ENCODE results near the gene RPS27L. TPM values are rescaled to one million over a fixed set of nuclear protein-coding genes. Genes with fewer than 3 reads are reported as not detected.
A peak's percentile ranks its signal among the peaks of the same experiment; 100 is the strongest.

The RPS27L gene
- total and polyA plus RNA-seq, 2 experiments from 2014 or later = 134 to 528 TPM

DNA sequence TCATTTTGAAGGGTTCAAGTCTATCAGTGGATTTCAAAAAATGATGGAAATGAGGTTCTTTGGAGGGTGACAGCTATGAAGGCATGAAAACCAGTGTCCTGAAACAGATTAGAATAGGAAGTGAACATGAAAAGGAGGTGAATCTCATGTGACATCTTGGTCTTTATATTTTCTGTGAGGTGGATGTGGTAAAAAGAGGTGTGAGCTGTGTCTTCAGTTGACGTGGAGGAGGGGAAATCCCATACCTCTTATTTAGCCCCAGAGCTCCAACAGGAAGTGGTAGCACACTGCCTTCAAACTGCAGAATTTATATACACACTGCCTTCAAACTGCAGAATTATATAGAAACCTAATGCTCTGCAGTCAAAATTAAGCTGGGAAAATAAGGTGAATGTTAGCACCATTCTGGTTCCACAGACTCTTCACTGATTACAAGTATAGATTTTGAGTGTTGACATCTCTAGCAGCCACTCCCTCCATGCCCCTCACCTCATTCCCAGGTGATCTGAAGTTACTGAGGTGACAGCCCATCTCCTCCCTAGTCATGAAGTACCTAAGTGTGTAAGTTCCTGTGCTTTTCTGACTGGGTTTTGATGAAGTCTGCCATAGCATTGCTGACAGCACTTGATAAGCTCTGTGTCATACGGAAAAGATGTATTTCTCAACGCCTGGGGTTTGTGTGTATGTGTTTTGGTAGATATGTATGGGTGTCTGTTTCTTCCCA lies 34.8 kb upstream of the RPS27L start:
- H3K4me1 ChIP-seq (ENCODE audit: insufficient read depth) = peaks cover 6% of the 10 kb centered on the region
- 79% methylated on average over 3 of the region's 3 CpGs for WGBS (ENCODE audit: low lambda C conversion rate, missing lambda C conversion rate)
- no peaks in the 10 kb centered on the region for H3K27me3 ChIP-seq
- no peaks in the 10 kb centered on the region for H3K9me2 ChIP-seq (replicated peaks; ENCODE audit: insufficient read depth)
- DNase-seq (ENCODE audit: low spot score) = no peak
- H3K4me3 ChIP-seq = no peak overlapping the region
- peak overlapping the region; percentile 91 for H3K4me2 ChIP-seq
- TF ChIP-seq EZH2phosphoT487 (IDR thresholded peaks at IDR 0.05; ENCODE audit: low read depth, severe bottlenecking, unreplicated experiment) = no peak
- TF ChIP-seq EZH2 (IDR thresholded peaks at IDR 0.05; ENCODE audit: borderline replicate concordance) = no peak
- TF ChIP-seq, protein P1, sequence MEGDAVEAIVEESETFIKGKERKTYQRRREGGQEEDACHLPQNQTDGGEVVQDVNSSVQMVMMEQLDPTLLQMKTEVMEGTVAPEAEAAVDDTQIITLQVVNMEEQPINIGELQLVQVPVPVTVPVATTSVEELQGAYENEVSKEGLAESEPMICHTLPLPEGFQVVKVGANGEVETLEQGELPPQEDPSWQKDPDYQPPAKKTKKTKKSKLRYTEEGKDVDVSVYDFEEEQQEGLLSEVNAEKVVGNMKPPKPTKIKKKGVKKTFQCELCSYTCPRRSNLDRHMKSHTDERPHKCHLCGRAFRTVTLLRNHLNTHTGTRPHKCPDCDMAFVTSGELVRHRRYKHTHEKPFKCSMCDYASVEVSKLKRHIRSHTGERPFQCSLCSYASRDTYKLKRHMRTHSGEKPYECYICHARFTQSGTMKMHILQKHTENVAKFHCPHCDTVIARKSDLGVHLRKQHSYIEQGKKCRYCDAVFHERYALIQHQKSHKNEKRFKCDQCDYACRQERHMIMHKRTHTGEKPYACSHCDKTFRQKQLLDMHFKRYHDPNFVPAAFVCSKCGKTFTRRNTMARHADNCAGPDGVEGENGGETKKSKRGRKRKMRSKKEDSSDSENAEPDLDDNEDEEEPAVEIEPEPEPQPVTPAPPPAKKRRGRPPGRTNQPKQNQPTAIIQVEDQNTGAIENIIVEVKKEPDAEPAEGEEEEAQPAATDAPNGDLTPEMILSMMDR (IDR thresholded peaks at IDR 0.05; ENCODE audit: poor library complexity) = no peak
- H4K20me1 ChIP-seq (ENCODE audit: insufficient read depth, poor library complexity, severe bottlenecking) = no peaks in the 10 kb centered on the region
- no peaks in the 10 kb centered on the region for H3K9me3 ChIP-seq (ENCODE audit: low read depth)
- H2AFZ ChIP-seq = no peak overlapping the region
- peaks cover 73% of the 10 kb centered on the region for H3K79me2 ChIP-seq
- H3K36me3 ChIP-seq (replicated peaks; ENCODE audit: insufficient read depth, low read depth) = no peaks in the 10 kb centered on the region
- H3K27ac ChIP-seq = no peak overlapping the region

DNA sequence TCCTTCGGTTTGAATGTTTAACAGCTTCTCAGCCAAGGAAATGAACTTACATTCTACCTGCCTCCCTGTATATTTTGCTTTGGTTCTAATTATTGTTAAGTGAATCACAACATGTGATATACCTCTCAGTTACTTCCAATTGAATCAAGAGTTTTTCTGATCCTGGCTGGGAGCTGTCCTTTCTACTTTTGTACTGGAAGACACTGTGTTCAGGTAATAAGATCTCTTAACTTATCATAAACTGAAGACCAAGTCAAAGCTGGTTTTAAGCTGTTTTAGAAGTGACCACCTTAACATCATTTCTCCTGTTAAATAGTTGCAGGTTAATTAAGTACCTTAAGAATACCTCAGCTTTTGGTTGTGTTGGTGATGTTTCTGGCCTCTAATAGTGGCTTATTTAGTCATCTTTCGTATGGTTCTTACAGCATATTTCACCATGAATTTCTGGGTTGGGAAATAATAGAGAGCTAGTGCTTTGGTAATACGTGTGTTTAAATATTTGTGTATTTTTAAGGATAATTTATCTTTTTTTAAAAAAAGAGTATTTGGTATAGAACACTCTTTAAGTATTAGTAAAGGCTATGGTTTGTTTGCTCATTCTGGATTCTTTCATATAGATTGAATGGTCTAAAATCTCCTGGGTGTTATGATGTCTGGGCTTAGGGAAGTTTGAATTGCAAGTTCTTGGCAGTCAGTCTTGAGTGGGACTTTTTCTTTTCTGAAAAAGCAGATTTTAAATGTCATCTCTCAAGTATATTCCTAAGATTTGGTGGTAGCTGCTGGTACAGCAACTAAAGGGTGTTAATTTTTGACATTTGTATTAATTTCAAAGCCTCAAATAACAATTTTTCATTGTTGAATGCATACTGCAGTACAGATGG lies 33.7 kb upstream of the RPS27L start:
- no peak overlapping the region for H3K27ac ChIP-seq
- no peak for DNase-seq (ENCODE audit: low spot score)
- H3K4me2 ChIP-seq = peak overlapping the region; percentile 91
- no peaks in the 10 kb centered on the region for H3K27me3 ChIP-seq
- 82% methylated on average over 3 of the region's 3 CpGs for WGBS (ENCODE audit: low lambda C conversion rate, missing lambda C conversion rate)
- H3K4me1 ChIP-seq (ENCODE audit: insufficient read depth) = peaks cover 6% of the 10 kb centered on the region
- no peak overlapping the region for H3K4me3 ChIP-seq
- no peaks in the 10 kb centered on the region for H3K9me2 ChIP-seq (replicated peaks; ENCODE audit: insufficient read depth)
- H2AFZ ChIP-seq = no peak overlapping the region
- no peaks in the 10 kb centered on the region for H3K9me3 ChIP-seq (ENCODE audit: low read depth)
- H4K20me1 ChIP-seq (ENCODE audit: insufficient read depth, poor library complexity, severe bottlenecking) = no peaks in the 10 kb centered on the region
- H3K36me3 ChIP-seq (replicated peaks; ENCODE audit: insufficient read depth, low read depth) = no peaks in the 10 kb centered on the region
- H3K79me2 ChIP-seq = peaks cover 63% of the 10 kb centered on the region
- TF ChIP-seq, protein P1 (IDR thresholded peaks at IDR 0.05; ENCODE audit: poor library complexity) = no peak
- TF ChIP-seq EZH2 (IDR thresholded peaks at IDR 0.05; ENCODE audit: borderline replicate concordance) = no peak
- TF ChIP-seq EZH2phosphoT487 (IDR thresholded peaks at IDR 0.05; ENCODE audit: low read depth, severe bottlenecking, unreplicated experiment) = no peak

DNA sequence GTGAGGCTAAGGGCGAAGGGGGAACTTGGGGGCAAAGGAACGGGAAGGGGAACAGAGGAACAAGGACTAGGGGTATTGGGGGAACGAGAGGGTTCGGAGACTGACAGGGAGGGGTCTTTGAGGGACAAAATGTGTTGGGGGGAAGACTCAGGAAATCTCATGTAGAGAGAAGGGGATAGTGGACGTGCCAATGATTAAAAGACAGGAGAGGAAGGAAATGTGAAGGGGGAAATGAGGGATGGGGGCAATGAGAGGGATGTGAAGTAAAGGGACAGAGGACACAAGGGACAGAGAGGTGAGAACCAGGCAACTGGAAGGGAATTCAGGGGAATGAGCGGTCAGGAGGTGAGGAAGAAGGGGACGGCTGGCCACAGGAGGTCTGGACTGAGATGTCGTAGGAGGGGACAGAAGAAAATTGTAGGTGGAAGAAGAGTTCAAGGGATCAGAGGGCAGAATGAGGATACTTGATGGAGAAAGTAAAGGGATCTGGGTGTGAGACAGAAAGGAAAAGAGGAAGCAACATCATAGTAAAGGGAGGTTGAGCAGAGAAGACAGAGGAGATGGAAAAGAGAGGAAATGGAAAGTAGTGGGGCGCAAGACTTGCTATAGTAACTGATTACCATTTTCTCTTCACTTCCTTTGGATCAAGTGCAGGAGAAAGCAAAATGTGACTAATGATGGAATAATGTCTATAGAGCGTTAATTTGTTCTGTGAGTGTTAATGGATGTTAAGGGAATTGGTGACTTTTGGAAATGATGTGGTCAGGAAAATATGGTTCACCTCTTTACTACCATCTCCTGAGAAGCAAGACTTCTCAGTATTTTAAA lies 32.9 kb upstream of the RPS27L start:
- Histone ChIP-seq H2AFZ (peak overlapping the region; percentile 98), H3K27ac (peak overlapping the region; percentile 86), H3K4me1 (ENCODE audit: insufficient read depth) (peaks cover 6% of the 10 kb centered on the region), H3K79me2 (peaks cover 55% of the 10 kb centered on the region), H3K4me3 (peak overlapping the region; percentile 83), H3K27me3 (no peaks in the 10 kb centered on the region), H3K36me3 (replicated peaks; ENCODE audit: insufficient read depth, low read depth) (no peaks in the 10 kb centered on the region), H3K4me2 (peak overlapping the region; percentile 91), H3K9me3 (ENCODE audit: low read depth) (no peaks in the 10 kb centered on the region), H3K9me2 (replicated peaks; ENCODE audit: insufficient read depth) (no peaks in the 10 kb centered on the region), H4K20me1 (ENCODE audit: insufficient read depth, poor library complexity, severe bottlenecking) (no peaks in the 10 kb centered on the region)
- TF ChIP-seq, protein P1 (IDR thresholded peaks at IDR 0.05; ENCODE audit: poor library complexity) = no peak
- TF ChIP-seq EZH2 (IDR thresholded peaks at IDR 0.05; ENCODE audit: borderline replicate concordance) (no peak), EZH2phosphoT487 (IDR thresholded peaks at IDR 0.05; ENCODE audit: low read depth, severe bottlenecking, unreplicated experiment) (no peak)
- DNase-seq (ENCODE audit: low spot score) = no peak
- 26% methylated on average over 5 of the region's 10 CpGs for whole genome bisulfite sequencing (ENCODE audit: low lambda C conversion rate, missing lambda C conversion rate)
